Fibroblast of mammary gland (primary cell): ENCODE data around the gene PARP15.

Experiments used
- DNase-seq: peaks from one replicate; pipeline ENCODE4 v3.0.0-alpha.2; 2010; ENCODE audit warnings: low read depth
- H3K4me3 ChIP-seq: 2 replicates; pipeline ENCODE4 v1.5.1; 2011; ENCODE audit warnings: low read depth, mild to moderate bottlenecking, low read length, moderate library complexity; ENCODE audit not compliant: control insufficient read depth
- CTCF ChIP-seq: conservative IDR thresholded peaks from 2 replicates; pipeline ENCODE4 v1.5.1; 2011; ENCODE audit warnings: low read depth, low read length, inconsistent platforms; ENCODE audit not compliant: control insufficient read depth, insufficient read depth

Gene PARP15

GRCh38 chr3:122594025-122594424 lies 16.6 kb downstream of the PARP15 start:
- no peak for DNase-seq
- H3K4me3 ChIP-seq, result no peak overlapping the region
- no peak for TF ChIP-seq CTCF

- no peak for DNase-seq
- no peak overlapping the region for H3K4me3 ChIP-seq
- TF ChIP-seq CTCF, result no peak
Measured at GRCh38 chr3:122598151-122598550, 20.7 kb downstream of the PARP15 start.

DNA sequence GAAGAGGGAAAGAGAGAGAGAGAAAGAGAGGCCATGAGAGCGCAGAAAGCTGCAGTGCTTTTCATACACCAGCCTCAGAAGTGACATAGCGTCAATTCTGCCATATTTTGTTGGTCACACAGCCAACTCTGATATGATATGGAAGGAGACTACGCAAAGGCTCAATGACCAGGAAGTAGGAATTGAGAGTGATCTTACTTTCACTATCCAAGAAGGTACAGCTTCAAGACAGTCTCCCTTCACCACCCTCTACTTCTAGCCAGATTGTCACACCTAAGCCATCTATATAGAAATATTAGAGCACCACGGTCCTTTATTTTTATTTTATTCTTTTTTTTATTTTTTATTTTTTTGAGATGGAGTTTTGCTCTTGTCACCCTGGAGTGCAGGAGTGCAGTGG lies 21.1 kb downstream of the PARP15 start:
- no peak overlapping the region for H3K4me3 ChIP-seq
- no peak for TF ChIP-seq CTCF

DNA sequence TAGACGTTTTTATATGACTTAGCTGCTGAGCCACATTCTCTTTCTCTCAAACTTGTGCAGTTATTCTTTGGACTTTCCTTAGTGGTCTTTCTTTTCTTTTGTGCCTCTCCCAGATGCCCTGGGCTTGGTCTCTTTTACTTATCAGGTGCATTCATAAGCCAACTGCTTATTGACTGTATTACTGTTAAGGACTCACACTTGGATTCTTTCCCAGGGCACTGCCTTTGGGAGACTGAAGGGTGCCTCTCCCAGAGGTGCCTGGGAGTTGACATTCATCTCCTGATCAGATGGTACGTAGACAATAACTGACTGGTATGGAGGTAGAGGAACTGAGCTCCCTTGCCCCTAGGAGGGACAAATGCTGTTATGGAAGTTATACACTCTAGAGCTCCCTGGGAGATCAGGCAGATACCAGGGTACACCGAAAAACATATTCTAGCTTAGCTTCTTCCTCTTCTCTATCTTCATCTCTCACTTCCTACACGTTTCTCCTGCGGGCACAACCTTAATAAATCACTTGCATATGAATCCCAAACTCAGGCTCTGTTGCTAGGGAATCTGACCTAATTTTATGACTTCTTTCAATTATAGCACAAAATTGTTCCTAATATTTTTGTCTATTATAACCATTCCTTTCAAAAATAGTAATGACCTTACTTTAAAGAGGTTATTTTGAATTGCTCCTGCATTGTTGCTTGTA lies 24.7 kb downstream of the PARP15 start:
- no peak overlapping the region for H3K4me3 ChIP-seq
- TF ChIP-seq CTCF, result no peak
- DNase-seq, result no peak

More for the DNA sequence above, 21.1 kb downstream of the PARP15 start:
- DNase-seq, result no peak

GRCh38 chr3:122603056-122603455 lies 25.6 kb downstream of the PARP15 start:
- TF ChIP-seq CTCF, result no peak
- no peak overlapping the region for H3K4me3 ChIP-seq
- no peak for DNase-seq

DNA sequence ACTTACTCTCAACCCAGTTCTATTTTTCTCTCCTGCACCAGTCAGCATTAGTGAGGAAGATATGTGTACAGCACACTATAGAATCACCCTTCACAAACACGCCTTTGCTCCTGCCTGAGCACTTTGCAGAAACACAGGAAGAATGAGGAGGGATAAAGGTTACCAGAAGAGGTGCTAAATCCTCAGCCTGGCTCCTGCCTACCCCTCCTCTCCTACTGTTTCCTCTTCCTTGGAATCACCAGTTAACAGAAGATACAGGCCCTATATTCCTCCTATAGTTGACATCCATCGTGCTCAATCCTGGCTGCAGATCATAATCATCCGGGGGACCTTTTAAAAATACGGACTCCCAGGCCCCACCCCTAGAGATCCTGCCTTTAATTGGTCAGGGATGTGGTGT lies 28.9 kb downstream of the PARP15 start:
- no peak for DNase-seq
- TF ChIP-seq CTCF, result no peak

GRCh38 chr3:122608916-122609315 lies 31.5 kb downstream of the PARP15 start:
- TF ChIP-seq CTCF, result no peak
- DNase-seq, result no peak
- no peak overlapping the region for H3K4me3 ChIP-seq

More for the DNA sequence above, 28.9 kb downstream of the PARP15 start:
- no peak overlapping the region for H3K4me3 ChIP-seq
